NT2/D1 (cell line): ENCODE measurements around the gene INF2.

Source experiments
- DNase-seq: peaks from one replicate; pipeline ENCODE4 v3.0.0-alpha.2; 2011; ENCODE audit warnings: low read depth, low spot score
- H3K27me3 ChIP-seq: 2 replicates; pipeline ENCODE4 v1.6.0; 2011; ENCODE audit warnings: mild to moderate bottlenecking; ENCODE audit not compliant: insufficient read length, insufficient read depth
- H3K36me3 ChIP-seq: 2 replicates; pipeline ENCODE4 v1.6.1; 2011; ENCODE audit warnings: mild to moderate bottlenecking, low read length, mixed read lengths; ENCODE audit not compliant: insufficient read depth, insufficient read length
- H3K4me1 ChIP-seq: 2 replicates; pipeline ENCODE4 v1.5.1; 2011; ENCODE audit not compliant: insufficient read depth, insufficient read length
- H3K4me3 ChIP-seq: 2 replicates; pipeline ENCODE4 v1.5.1; 2011; ENCODE audit warnings: low read depth; ENCODE audit not compliant: insufficient read length
- H3K9ac ChIP-seq: 2 replicates; pipeline ENCODE4 v1.6.0; 2011; ENCODE audit warnings: low read depth; ENCODE audit not compliant: insufficient read length
- H3K9me3 ChIP-seq: 2 replicates; pipeline ENCODE4 v1.5.1; 2011; ENCODE audit warnings: mild to moderate bottlenecking, low read length; ENCODE audit not compliant: insufficient read depth
- SUZ12 ChIP-seq: IDR thresholded peaks from 2 replicates; pipeline ENCODE4 v1.6.1; 2011; ENCODE audit not compliant: insufficient read length, insufficient read depth; ENCODE audit errors: extremely low read depth
- YY1 ChIP-seq: IDR thresholded peaks from 2 replicates; pipeline ENCODE4 v1.6.1; 2011; ENCODE audit not compliant: insufficient read length, insufficient read depth
- ZNF274 ChIP-seq: IDR thresholded peaks from 2 replicates; pipeline ENCODE4 v1.6.1; 2011; ENCODE audit warnings: mild to moderate bottlenecking, low read depth, low read length

Gene INF2

GRCh38 chr14:104741803-104742251 lies 52.4 kb downstream of the INF2 start:
- H3K9me3 ChIP-seq = no peaks in the 10 kb centered on the region
- TF ChIP-seq ZNF274 (no peak), SUZ12 (no peak), YY1 (no peak)
- no peak overlapping the region for H3K4me3 ChIP-seq
- H3K9ac ChIP-seq = no peak overlapping the region
- peaks cover 3% of the 10 kb centered on the region for H3K36me3 ChIP-seq
- DNase-seq = no peak
- peaks cover 6% of the 10 kb centered on the region for H3K4me1 ChIP-seq
- H3K27me3 ChIP-seq = no peaks in the 10 kb centered on the region

- no peak for DNase-seq
- H3K4me1 ChIP-seq = peaks cover 6% of the 10 kb centered on the region
- no peak overlapping the region for H3K9ac ChIP-seq
- H3K36me3 ChIP-seq = peaks cover 3% of the 10 kb centered on the region
- TF ChIP-seq SUZ12 = no peak
- no peak for TF ChIP-seq YY1
- TF ChIP-seq ZNF274 = no peak
- no peak overlapping the region for H3K4me3 ChIP-seq
- H3K27me3 ChIP-seq = no peaks in the 10 kb centered on the region
- H3K9me3 ChIP-seq = no peaks in the 10 kb centered on the region
Observed at GRCh38 chr14:104742586-104743455, 53.4 kb downstream of the INF2 start.

- Histone ChIP-seq H3K9ac (no peak overlapping the region), H3K36me3 (peaks cover 3% of the 10 kb centered on the region), H3K4me1 (peaks cover 11% of the 10 kb centered on the region), H3K4me3 (no peak overlapping the region), H3K9me3 (no peaks in the 10 kb centered on the region), H3K27me3 (no peaks in the 10 kb centered on the region)
- DNase-seq = no peak
- TF ChIP-seq ZNF274 (no peak), SUZ12 (no peak), YY1 (no peak)
Observed at GRCh38 chr14:104743461-104744380, 54.3 kb downstream of the INF2 start.

- H3K4me3 ChIP-seq = no peak overlapping the region
- peaks cover 3% of the 10 kb centered on the region for H3K36me3 ChIP-seq
- H3K9me3 ChIP-seq = 0 out of 2 replicates have a peak, but pooled peaks cover under 1% of the 10 kb centered on the region
- DNase-seq = no peak
- TF ChIP-seq SUZ12 (no peak), YY1 (no peak), ZNF274 (no peak)
- H3K27me3 ChIP-seq = no peaks in the 10 kb centered on the region
- no peak overlapping the region for H3K9ac ChIP-seq
- H3K4me1 ChIP-seq = peaks cover 16% of the 10 kb centered on the region
Observed at GRCh38 chr14:104744484-104744883, 55.1 kb downstream of the INF2 start.

- H3K27me3 ChIP-seq = no peaks in the 10 kb centered on the region
- H3K4me1 ChIP-seq = peaks cover 14% of the 10 kb centered on the region
- H3K9ac ChIP-seq = no peak overlapping the region
- H3K4me3 ChIP-seq = no peak overlapping the region
- TF ChIP-seq SUZ12 (no peak), YY1 (no peak), ZNF274 (no peak)
- H3K9me3 ChIP-seq = peaks cover 10% of the 10 kb centered on the region; the same call in 1 of the 2 replicates
- DNase-seq = no peak
- no peaks in the 10 kb centered on the region for H3K36me3 ChIP-seq
Observed at GRCh38 chr14:104745431-104745830, 56.0 kb downstream of the INF2 start.

- peaks cover 14% of the 10 kb centered on the region for H3K4me1 ChIP-seq
- DNase-seq = no peak
- peaks cover 17% of the 10 kb centered on the region; the same call in 1 of the 2 replicates for H3K9me3 ChIP-seq
- H3K4me3 ChIP-seq = no peak overlapping the region
- no peak for TF ChIP-seq ZNF274
- no peak for TF ChIP-seq YY1
- TF ChIP-seq SUZ12 = no peak
- no peak overlapping the region for H3K9ac ChIP-seq
- H3K36me3 ChIP-seq = no peaks in the 10 kb centered on the region
- H3K27me3 ChIP-seq = no peaks in the 10 kb centered on the region
Observed at GRCh38 chr14:104746071-104746545, 56.7 kb downstream of the INF2 start.

GRCh38 chr14:104746934-104747481 lies 57.6 kb downstream of the INF2 start:
- no peak for DNase-seq
- Histone ChIP-seq H3K9ac (no peak overlapping the region), H3K4me1 (peaks cover 14% of the 10 kb centered on the region), H3K4me3 (no peak overlapping the region), H3K9me3 (peaks cover 26% of the 10 kb centered on the region; the same call in 1 of the 2 replicates), H3K36me3 (no peaks in the 10 kb centered on the region), H3K27me3 (no peaks in the 10 kb centered on the region)
- TF ChIP-seq YY1 (no peak), SUZ12 (no peak), ZNF274 (no peak)
